Natural killer cell (primary cell): ENCODE results near the gene CDC37. TPM values are rescaled to one million over a fixed set of nuclear protein-coding genes. Genes with fewer than 3 reads are reported as not detected.
"Not testable (repeated sequence)": the region's sequence is repeated elsewhere in the genome, so short reads cannot be mapped to it uniquely, and the experiment has no call there.

Source experiments
- ATAC-seq, 3 donors: fragments of 150-1000 bp in 2 of 3; fragments of 200-7000 bp in 1 of 3; cut with Tn5 transposase; 1 replicate in 1 of 3; 2 replicates in 2 of 3; pipeline ENCODE4 v1.10.0; 2021; ENCODE audit warnings: mild to moderate bottlenecking in 2 of 3, moderate library complexity in 2 of 3
- DNase-seq, 2 donors: peaks; one replicate each; pipeline versions ENCODE4 v3.0.0 to v3.0.0-alpha.2; 2013 to 2021; ENCODE audit warnings: mixed read lengths in 1 of 2
- H3K27ac ChIP-seq: one replicate; pipeline ENCODE4 v1.5.1; 2013; ENCODE audit warnings: mild to moderate bottlenecking, low read length
- H3K27me3 ChIP-seq: one replicate; pipeline ENCODE4 v1.6.1; 2013; ENCODE audit warnings: low read length; ENCODE audit not compliant: control insufficient read depth, insufficient read depth
- H3K36me3 ChIP-seq: one replicate; pipeline ENCODE4 v1.6.1; 2013; ENCODE audit warnings: low read length; ENCODE audit not compliant: control insufficient read depth, insufficient read depth
- H3K4me1 ChIP-seq: one replicate; pipeline ENCODE4 v1.6.1; 2013; ENCODE audit warnings: low read length; ENCODE audit not compliant: control insufficient read depth, insufficient read depth
- H3K4me3 ChIP-seq: one replicate; pipeline ENCODE4 v1.5.1; 2013; ENCODE audit warnings: low read length
- H3K9me3 ChIP-seq: one replicate; pipeline ENCODE4 v1.6.1; 2013; ENCODE audit warnings: low read length; ENCODE audit not compliant: control insufficient read depth, insufficient read depth
- H3K27ac Mint-ChIP-seq, 2 donors: one replicate each; pipeline ENCODE4 v1.8.0; 2022; ENCODE audit warnings: mild to moderate bottlenecking in 2 of 2, mixed read lengths in 2 of 2, moderate library complexity in 1 of 2
- H3K27me3 Mint-ChIP-seq, 2 donors: one replicate each; pipeline ENCODE4 v1.8.0; 2022; ENCODE audit warnings: low read depth in 2 of 2, mixed read lengths in 2 of 2
- H3K36me3 Mint-ChIP-seq: one replicate; pipeline ENCODE4 v1.8.0; 2022; ENCODE audit warnings: mixed read lengths
- H3K4me1 Mint-ChIP-seq, 2 donors: one replicate each; pipeline ENCODE4 v1.8.0; 2022; ENCODE audit warnings: mixed read lengths in 2 of 2
- H3K4me3 Mint-ChIP-seq: one replicate; pipeline ENCODE4 v1.8.0; 2022; ENCODE audit warnings: mild to moderate bottlenecking, moderate library complexity, mixed read lengths
- H3K9me3 Mint-ChIP-seq, 2 donors: one replicate each; pipeline ENCODE4 v1.8.0; 2022; ENCODE audit warnings: mixed read lengths in 2 of 2
- CTCF ChIP-seq: fragments of 200-600 bp; IDR thresholded peaks from one replicate; pipeline ENCODE4 v1.8.0; 2022; ENCODE audit warnings: antibody characterized with exemption
- WGBS: methylation state at CpG from one replicate; pipeline ENCODE4 v1.1.7; 2013; ENCODE audit warnings: missing lambda C conversion rate; ENCODE audit not compliant: insufficient coverage; 5-methylcytosine and 5-hydroxymethylcytosine counted together
- intact Hi-C: fragments of 100-400 bp; cut with micrococcal nuclease; formaldehyde crosslinking; loops from one replicate; pipeline ENCODE4 v1.14.2; 2022
- total RNA-seq, 4 donors: library from RNA; stranded (reverse); fragments of 120-200 nt in 1 of 4; gene quantifications; one replicate each; pipeline versions ENCODE4 v1.2.3 to v1.2.4, GENCODE V29; 2013 to 2022

CDC37 gene
- total RNA-seq, 3 donors from 2014 or later (not counting 1 experiment from before 2014, with no cell fraction given): 211 to 242 (median 223) TPM

DNA sequence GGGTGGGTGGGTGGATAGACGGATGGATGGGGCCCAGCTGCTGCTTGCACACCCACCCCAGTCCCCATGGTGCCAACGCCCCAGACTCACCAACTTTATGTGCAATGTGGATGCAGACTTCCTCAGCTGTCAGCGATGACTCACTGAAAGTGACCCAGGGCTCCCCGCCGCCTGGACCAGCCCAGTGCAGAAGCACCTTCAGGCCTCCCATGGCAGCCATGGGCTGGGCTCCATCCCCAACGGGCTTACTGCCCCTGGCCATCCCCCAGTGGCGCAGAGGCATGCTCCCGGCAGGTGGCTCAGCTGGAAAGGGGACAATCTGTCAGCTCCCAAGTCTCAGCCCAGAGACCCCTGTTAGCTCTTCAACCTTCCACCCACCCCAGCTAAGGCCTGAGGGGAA is 25.2 kb downstream of the CDC37 start:
- Mint-ChIP-seq H3K4me3 (no peak overlapping the region), H3K27me3 (no peaks in the 10 kb centered on the region), H3K4me1 (peaks cover 19 to 37% of the 10 kb centered on the region in 2 donors), H3K36me3 (no peaks in the 10 kb centered on the region), H3K27ac (peak overlapping the region; percentile 43 to 63), H3K9me3 (no peaks in the 10 kb centered on the region)
- H3K4me1 ChIP-seq: peaks cover 22% of the 10 kb centered on the region
- no peak overlapping the region for H3K27ac ChIP-seq
- no peaks in the 10 kb centered on the region for H3K9me3 ChIP-seq
- no peak overlapping the region for H3K4me3 ChIP-seq
- WGBS: 97% methylated on average over 7 of the region's 8 CpGs
- ATAC-seq (no peak), DNase-seq (no peak)
- peaks cover 14% of the 10 kb centered on the region for H3K36me3 ChIP-seq
- TF ChIP-seq CTCF: no peak
- no peaks in the 10 kb centered on the region for H3K27me3 ChIP-seq
- intact Hi-C loops: no loop called here

DNA sequence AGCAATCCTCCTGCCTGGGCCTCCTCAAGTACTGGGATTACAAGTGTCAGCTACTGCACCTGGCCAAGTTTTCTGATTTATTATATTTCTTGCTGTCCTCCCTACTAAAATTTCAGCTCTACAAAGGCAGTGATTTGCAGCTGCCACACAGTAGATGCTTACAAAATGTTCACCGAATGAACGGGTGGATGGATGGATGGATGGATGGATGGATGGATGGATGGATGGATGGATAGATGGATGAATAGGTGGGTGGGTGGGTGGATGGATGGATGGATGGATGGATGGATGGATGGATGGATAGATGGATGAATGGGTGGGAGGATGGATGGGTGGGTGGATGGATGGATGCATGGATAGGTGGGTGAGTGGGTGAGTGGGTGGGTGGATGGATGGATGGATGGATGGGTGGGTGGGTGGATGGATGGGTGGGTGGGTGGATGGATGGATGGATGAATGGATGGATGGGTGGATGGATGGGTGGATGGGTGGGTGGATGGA is 26.2 kb downstream of the CDC37 start:
- peaks cover 26% of the 10 kb centered on the region for H3K4me1 ChIP-seq
- intact Hi-C loops, ATAC-seq, H3K4me3 Mint-ChIP-seq, H3K9me3 Mint-ChIP-seq, H3K27ac Mint-ChIP-seq, DNase-seq, H3K36me3 Mint-ChIP-seq, H3K9me3 ChIP-seq, H3K4me3 ChIP-seq, H3K27me3 ChIP-seq, H3K27ac ChIP-seq, H3K27me3 Mint-ChIP-seq: not testable (repeated sequence)
- H3K36me3 ChIP-seq: peaks cover 18% of the 10 kb centered on the region
- WGBS: 100% methylated on average over 2 of the region's 2 CpGs
- H3K4me1 Mint-ChIP-seq: peaks cover 19 to 37% of the 10 kb centered on the region in 2 donors

GRCh38 chr19:10374931-10375330 is 28.4 kb downstream of the CDC37 start:
- no peaks in the 10 kb centered on the region for H3K36me3 Mint-ChIP-seq
- H3K9me3 ChIP-seq: no peaks in the 10 kb centered on the region
- H3K27me3 ChIP-seq: no peaks in the 10 kb centered on the region
- WGBS: 87% methylated on average over 5 of the region's 5 CpGs
- intact Hi-C loops: no loop called here
- H3K27ac Mint-ChIP-seq: no peak overlapping the region
- DNase-seq (no peak), ATAC-seq (no peak)
- peaks cover 22% of the 10 kb centered on the region for H3K36me3 ChIP-seq
- no peak overlapping the region for H3K27ac ChIP-seq
- no peak overlapping the region for H3K4me3 ChIP-seq
- no peak for TF ChIP-seq CTCF
- peaks cover 17% of the 10 kb centered on the region for H3K4me1 ChIP-seq
- H3K4me1 Mint-ChIP-seq: peaks cover 6 to 23% of the 10 kb centered on the region in 2 donors
- H3K27me3 Mint-ChIP-seq: no peaks in the 10 kb centered on the region
- H3K9me3 Mint-ChIP-seq: no peaks in the 10 kb centered on the region
- peak overlapping the region; percentile 4 for H3K4me3 Mint-ChIP-seq

GRCh38 chr19:10372690-10373089 is 30.7 kb downstream of the CDC37 start:
- H3K36me3 Mint-ChIP-seq: peaks cover 8% of the 10 kb centered on the region
- ATAC-seq (no peak), DNase-seq (no peak)
- intact Hi-C loops: no loop called here
- Histone ChIP-seq H3K4me1 (peaks cover 7% of the 10 kb centered on the region), H3K27me3 (no peaks in the 10 kb centered on the region), H3K9me3 (no peaks in the 10 kb centered on the region), H3K36me3 (peaks cover 32% of the 10 kb centered on the region), H3K4me3 (no peak overlapping the region), H3K27ac (no peak overlapping the region)
- no peaks in the 10 kb centered on the region for H3K9me3 Mint-ChIP-seq
- no peak overlapping the region for H3K4me3 Mint-ChIP-seq
- H3K4me1 Mint-ChIP-seq: peaks cover 0 to 17% of the 10 kb centered on the region in 2 donors
- H3K27ac Mint-ChIP-seq: no peak overlapping the region
- TF ChIP-seq CTCF: no peak
- no peaks in the 10 kb centered on the region for H3K27me3 Mint-ChIP-seq
- 96% methylated on average over 3 of the region's 3 CpGs for WGBS
